Testis (tissue), 3 donors: ENCODE results near the gene OGFOD3. TPM values are rescaled to one million over a fixed set of nuclear protein-coding genes. Genes with fewer than 3 reads are reported as not detected.

Source experiments
- DNase-seq: peaks from one replicate; pipeline ENCODE4 v3.0.0-alpha.2; 2019
- H3K27ac ChIP-seq, 2 donors: fragments of 200-600 bp; sonication (generic); one replicate each; pipeline ENCODE4 v1.5.1; 2019
- H3K27me3 ChIP-seq: fragments of 200-600 bp; sonication (generic); one replicate; pipeline ENCODE4 v1.5.1; 2019
- H3K36me3 ChIP-seq: fragments of 200-600 bp; sonication (generic); one replicate; pipeline ENCODE4 v1.5.1; 2017; ENCODE audit warnings: low read depth; ENCODE audit errors: missing control alignments
- H3K4me1 ChIP-seq: fragments of 200-600 bp; sonication (generic); one replicate; pipeline ENCODE4 v1.5.1; 2019
- H3K4me3 ChIP-seq, 2 donors: fragments of 200-600 bp; sonication (generic); one replicate each; pipeline ENCODE4 v1.5.1; 2017 to 2019
- H3K9me3 ChIP-seq: fragments of 200-600 bp; sonication (generic); one replicate; pipeline ENCODE4 v1.5.1; 2017
- POLR2A ChIP-seq: fragments of 450-650 bp; IDR thresholded peaks from one replicate; pipeline ENCODE4 v1.6.1; 2017; ENCODE audit warnings: antibody characterized with exemption, mild to moderate bottlenecking, moderate library complexity
- WGBS, 2 donors: methylation state at CpG; one replicate each; pipeline ENCODE4 v1.1.5; 2018; 5-methylcytosine and 5-hydroxymethylcytosine counted together
- intact Hi-C: fragments of 100-400 bp; cut with DNase I; formaldehyde crosslinking; loops from one replicate; pipeline ENCODE4 v1.15.1; 2023; ENCODE audit warnings: low total_unique reads
- polyA plus RNA-seq: library from polyadenylated mRNA; stranded (reverse); fragments of 350-450 nt; fragmentation: Illumina TruSeq; extraction: RNeasy Lipid Tissue Mini Kit (QIAGEN cat#74804); gene quantifications from one replicate; pipeline ENCODE4 v1.2.3, GENCODE V29; 2014; ENCODE audit warnings: low read depth, low replicate concordance; ENCODE audit not compliant: insufficient read depth
- total RNA-seq, 2 donors: library from RNA; depleted of rRNA; stranded (reverse); fragments of >200 nt; gene quantifications; one replicate each; pipeline ENCODE4 v1.2.3, GENCODE V29; 2016
- TF ChIP-seq, protein P1 (sequence below), 3 experiments: fragments of 450-650 bp in 2 of 3; fragments of 200-600 bp in 1 of 3; sonication (generic) in 1 of 3; IDR thresholded peaks; one replicate each; pipeline ENCODE4 v1.5.1; 2016 to 2019; ENCODE audit warnings: antibody characterized with exemption in 3 of 3, mild to moderate bottlenecking in 2 of 3, moderate library complexity in 1 of 3

OGFOD3 gene
- total and polyA plus RNA-seq, 3 donors from 2014 or later = 19.6 to 37.4 (median 28.9) TPM

DNA sequence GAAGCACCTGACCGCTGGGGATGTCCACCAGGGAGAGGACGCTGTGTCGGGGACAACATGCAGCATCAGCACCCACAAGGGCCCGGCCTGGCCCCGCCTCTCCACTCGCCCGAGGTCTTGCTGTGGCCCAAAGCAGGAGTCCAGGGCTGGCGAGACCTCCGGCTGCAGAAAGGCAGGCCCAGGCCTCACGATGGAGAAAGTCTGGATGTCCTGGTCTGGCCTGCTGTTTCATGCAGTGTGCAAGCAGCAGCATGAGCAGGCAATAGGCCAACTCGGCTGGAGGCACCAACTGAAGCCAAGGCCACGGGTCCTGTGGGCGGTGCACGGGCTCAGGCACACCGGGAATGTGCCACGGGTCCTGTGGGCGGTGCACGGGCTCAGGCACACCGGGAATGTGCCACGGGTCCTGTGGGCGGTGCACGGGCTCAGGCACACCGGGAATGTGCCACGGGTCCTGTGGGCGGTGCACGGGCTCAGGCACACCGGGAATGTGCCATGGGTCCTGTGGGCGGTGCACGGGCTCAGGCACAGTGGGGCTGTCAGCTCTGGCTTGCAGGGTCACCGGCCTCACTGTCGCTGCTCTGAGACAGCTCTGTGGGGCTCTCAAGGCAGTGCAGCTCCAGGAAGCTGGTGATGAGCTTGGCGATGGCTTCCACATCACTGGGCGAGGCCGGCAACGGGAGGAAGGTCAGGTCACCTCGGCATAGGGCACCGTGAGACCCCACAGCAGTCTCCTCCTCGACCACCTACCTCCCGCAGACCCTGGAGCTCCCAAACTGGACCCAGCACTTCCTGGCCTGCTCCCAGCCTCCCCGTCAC is 25.3 kb upstream of the OGFOD3 start:
- Histone ChIP-seq H3K27me3 (no peaks in the 10 kb centered on the region), H3K27ac (peak overlapping the region; percentile 62 to 66), H3K4me1 (peaks cover 42% of the 10 kb centered on the region), H3K4me3 (no peak overlapping the region), H3K9me3 (no peaks in the 10 kb centered on the region), H3K36me3 (no peaks in the 10 kb centered on the region)
- intact Hi-C loops = no loop called here
- WGBS, 2 donors = 54 to 71% methylated on average over 4 to 39 of the region's 40 CpGs
- TF ChIP-seq POLR2A = no peak
- TF ChIP-seq, protein P1, sequence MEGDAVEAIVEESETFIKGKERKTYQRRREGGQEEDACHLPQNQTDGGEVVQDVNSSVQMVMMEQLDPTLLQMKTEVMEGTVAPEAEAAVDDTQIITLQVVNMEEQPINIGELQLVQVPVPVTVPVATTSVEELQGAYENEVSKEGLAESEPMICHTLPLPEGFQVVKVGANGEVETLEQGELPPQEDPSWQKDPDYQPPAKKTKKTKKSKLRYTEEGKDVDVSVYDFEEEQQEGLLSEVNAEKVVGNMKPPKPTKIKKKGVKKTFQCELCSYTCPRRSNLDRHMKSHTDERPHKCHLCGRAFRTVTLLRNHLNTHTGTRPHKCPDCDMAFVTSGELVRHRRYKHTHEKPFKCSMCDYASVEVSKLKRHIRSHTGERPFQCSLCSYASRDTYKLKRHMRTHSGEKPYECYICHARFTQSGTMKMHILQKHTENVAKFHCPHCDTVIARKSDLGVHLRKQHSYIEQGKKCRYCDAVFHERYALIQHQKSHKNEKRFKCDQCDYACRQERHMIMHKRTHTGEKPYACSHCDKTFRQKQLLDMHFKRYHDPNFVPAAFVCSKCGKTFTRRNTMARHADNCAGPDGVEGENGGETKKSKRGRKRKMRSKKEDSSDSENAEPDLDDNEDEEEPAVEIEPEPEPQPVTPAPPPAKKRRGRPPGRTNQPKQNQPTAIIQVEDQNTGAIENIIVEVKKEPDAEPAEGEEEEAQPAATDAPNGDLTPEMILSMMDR (IDR thresholded peaks at IDR 0.05) = no peak
- peak; percentile 92 for DNase-seq

DNA sequence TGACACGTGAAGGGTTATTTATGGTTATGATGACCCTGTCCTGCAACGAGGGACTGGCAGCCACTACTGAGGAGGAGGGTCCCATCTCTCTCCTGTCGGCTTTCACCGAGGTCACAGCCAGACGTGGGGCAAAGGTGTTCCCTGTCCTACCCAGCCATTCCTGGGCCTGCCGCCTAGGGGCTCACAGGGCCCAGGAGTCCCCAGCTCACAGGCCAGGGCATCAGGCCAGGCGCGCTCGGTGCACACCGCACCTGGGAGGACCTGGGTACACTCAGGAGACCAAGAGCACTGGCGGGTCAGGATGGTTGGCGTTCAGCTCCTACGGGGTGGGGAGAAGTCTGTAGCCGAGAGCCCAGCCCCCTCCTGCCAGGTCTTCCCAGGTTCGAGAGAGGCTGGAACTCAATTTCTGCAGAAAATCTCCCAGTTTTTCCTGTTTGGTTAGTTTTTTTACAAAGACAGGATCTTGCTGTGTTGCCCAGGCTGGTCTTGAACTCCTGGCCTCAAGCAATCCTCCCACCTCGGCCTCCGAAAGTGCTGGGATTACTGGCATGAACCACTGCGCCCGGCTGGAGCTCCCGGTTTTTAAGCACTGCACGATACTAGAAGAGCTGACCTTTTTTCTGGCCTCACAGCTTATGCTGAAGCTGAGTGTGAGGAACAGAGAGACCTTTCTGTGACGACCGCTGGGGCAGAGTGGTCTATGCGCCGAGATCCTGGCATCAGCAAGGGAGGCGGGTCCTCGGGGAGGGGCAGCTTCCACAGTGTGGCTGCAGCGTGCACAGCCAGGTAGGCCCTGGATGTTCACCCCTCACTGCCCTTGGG is 24.5 kb upstream of the OGFOD3 start:
- intact Hi-C loops = no loop called here
- Histone ChIP-seq H3K27ac (peak overlapping the region in 1 of 2 donors; percentile 66), H3K9me3 (no peaks in the 10 kb centered on the region), H3K36me3 (no peaks in the 10 kb centered on the region), H3K27me3 (no peaks in the 10 kb centered on the region), H3K4me1 (peaks cover 42% of the 10 kb centered on the region), H3K4me3 (no peak overlapping the region)
- TF ChIP-seq, protein P1 (IDR thresholded peaks at IDR 0.05) = no peak
- TF ChIP-seq POLR2A = no peak
- 64 to 71% methylated on average over 19 to 28 of the region's 28 CpGs for WGBS, 2 donors
- DNase-seq = no peak

DNA sequence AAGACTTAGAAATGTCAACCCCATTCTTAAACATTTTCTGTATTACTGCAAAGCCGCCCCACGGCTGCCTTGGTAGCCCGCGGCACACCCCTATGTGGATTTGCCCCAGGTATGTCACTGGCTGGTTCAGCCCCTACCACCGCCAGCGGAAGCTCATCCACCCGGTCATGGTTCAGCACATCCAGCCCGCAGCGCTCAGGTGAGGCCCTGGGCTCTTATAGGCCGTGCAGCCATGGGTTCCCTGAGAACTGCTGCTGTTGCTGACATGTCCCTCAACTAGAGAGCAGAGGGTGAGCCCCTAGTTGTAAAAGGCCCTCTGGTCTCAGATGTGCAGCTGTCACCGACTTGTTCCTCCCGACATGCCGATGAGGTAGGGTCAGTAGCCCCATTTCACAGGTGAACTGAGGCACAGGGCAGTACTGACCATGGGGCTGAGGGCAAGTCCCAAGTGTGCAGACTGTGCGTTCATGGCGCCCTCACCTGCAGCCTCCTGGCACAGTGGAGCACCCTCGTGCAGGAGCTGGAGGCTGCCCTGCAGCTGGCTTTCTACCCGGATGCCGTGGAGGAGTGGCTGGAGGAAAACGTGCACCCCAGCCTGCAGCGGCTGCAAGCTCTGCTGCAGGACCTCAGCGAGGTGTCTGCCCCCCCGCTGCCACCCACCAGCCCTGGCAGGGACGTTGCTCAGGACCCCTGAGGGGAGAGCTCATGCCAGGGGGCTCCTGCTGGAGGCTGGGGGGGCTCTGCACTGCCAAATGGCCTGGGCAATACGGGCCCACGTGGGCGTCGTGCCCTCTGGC is 23.5 kb upstream of the OGFOD3 start:
- Histone ChIP-seq H3K36me3 (no peaks in the 10 kb centered on the region), H3K4me1 (peaks cover 42% of the 10 kb centered on the region), H3K4me3 (no peak overlapping the region), H3K27ac (peak overlapping the region in 1 of 2 donors; percentile 66), H3K9me3 (no peaks in the 10 kb centered on the region), H3K27me3 (no peaks in the 10 kb centered on the region)
- no peak for DNase-seq
- 87 to 93% methylated on average over 22 to 27 of the region's 27 CpGs for WGBS, 2 donors
- intact Hi-C loops = no loop called here
- TF ChIP-seq, protein P1 (IDR thresholded peaks at IDR 0.05) = no peak
- TF ChIP-seq POLR2A = no peak

DNA sequence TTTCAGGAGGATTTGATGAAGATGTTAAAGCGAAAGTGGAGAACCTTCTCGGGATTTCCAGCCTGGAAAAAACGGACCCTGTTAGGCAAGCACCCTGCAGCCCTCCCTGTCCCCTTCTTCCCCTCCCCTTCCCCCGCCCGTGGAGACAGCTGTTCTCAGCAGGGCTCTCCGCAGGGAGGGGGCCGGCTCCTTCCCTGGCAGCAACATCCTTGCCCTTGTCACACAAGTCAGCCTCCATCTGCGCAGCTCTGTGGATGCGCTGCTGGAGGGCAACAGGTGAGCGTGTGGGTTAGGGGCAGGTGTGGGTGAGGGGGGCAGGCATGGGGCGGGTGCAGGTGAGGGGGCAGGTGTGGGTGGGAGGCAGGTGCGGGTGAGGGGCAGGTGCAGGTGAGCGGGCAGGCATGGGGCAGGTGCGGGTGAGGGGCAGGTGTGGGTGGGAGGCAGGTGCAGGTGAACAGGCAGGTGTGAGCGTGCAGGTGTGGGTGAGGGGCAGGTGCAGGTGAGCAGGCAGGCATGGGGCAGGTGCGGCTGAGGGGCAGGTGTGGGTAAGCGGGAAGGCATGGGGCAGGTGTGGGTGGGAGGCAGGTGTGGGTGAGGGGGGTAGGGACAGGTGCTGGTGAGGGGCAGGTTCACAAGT is 22.7 kb upstream of the OGFOD3 start:
- Histone ChIP-seq H3K4me3 (no peak overlapping the region), H3K27ac (peak overlapping the region; percentile 0 to 59), H3K36me3 (no peaks in the 10 kb centered on the region), H3K27me3 (no peaks in the 10 kb centered on the region), H3K4me1 (peaks cover 36% of the 10 kb centered on the region), H3K9me3 (no peaks in the 10 kb centered on the region)
- no peak for TF ChIP-seq POLR2A
- TF ChIP-seq, protein P1 (IDR thresholded peaks at IDR 0.05) = no peak
- WGBS, 2 donors = 60% methylated on average over 13 to 17 of the region's 17 CpGs
- no peak for DNase-seq
- intact Hi-C loops = no loop called here
